HG03108 (cell line): ENCODE measurements around the gene NPBWR2.

Experiments used
- ATAC-seq: cut with Tn5 transposase; IDR thresholded peaks from one replicate; pipeline ENCODE4 v1.9.1; 2021; ENCODE audit warnings: moderate library complexity; ENCODE audit not compliant: unreplicated experiment

Gene NPBWR2

GRCh38 chr20:64063389-64064144 lies 43.8 kb downstream of the NPBWR2 start:
- no peak for ATAC-seq

DNA sequence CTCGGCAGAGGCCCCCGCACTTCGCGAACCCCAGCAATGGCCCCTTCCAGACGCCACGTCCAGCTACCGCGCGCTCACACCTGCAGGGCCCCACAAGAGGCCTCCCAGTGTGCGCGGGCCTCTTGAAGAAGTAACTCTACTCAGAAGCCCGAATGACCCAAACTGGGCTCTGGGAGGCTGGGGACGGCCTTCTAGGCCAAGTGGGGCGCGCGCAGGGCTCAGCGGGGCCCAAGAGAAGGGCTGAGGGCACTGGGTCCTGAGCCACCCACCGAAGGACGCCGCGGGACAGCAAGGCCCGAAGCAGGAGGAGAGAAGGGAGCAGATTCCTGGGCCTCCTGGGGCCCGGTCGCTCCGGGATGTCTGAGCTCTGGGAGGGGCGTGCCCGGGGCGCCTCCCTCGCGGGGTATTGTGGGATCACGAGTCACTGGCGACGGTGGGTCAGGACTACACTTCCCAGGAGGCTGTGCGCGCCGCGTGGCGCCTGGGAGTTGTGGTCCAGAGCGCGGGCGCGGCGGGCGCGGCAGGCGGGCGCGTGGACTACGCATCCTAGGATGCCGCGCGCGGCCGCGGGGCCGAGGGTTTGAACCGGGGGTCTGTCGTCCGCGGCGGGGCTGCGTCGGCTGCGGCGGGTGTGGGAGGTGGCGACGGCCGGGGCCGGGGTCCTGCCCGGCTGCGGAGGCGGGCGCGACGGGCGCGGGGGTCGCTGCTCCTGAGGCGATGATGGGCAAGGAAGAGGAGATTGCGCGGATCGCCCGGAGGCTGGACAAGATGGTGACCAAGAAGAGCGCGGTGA lies 44.6 kb downstream of the NPBWR2 start, which contains the start of gene TCEA2:
Gene TCEA2 (plus strand): TSS at position 603 of the 793 bp plus-strand sequence. CDS start 115 bp downstream, at position 718.
- peak; percentile 75 for ATAC-seq

DNA sequence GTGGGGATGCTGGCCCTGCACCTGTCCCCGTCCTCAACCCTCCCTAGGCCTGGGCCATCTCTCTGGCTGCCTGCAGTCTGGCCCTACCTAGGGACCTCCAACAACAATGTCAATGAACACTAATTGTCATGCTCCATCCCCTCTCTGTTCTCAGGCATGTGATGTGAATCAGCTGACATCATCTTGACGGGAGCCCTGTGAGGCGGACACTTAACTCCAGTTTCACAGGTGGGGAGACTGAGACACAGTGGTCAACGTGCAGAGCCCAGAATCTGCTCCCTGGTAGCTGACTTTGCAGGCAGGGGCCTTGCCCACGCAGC lies 45.1 kb downstream of the NPBWR2 start:
- ATAC-seq: no peak

- ATAC-seq: no peak
These were observed 48.8 kb downstream of the NPBWR2 start for GRCh38 chr20:64058536-64058935.

DNA sequence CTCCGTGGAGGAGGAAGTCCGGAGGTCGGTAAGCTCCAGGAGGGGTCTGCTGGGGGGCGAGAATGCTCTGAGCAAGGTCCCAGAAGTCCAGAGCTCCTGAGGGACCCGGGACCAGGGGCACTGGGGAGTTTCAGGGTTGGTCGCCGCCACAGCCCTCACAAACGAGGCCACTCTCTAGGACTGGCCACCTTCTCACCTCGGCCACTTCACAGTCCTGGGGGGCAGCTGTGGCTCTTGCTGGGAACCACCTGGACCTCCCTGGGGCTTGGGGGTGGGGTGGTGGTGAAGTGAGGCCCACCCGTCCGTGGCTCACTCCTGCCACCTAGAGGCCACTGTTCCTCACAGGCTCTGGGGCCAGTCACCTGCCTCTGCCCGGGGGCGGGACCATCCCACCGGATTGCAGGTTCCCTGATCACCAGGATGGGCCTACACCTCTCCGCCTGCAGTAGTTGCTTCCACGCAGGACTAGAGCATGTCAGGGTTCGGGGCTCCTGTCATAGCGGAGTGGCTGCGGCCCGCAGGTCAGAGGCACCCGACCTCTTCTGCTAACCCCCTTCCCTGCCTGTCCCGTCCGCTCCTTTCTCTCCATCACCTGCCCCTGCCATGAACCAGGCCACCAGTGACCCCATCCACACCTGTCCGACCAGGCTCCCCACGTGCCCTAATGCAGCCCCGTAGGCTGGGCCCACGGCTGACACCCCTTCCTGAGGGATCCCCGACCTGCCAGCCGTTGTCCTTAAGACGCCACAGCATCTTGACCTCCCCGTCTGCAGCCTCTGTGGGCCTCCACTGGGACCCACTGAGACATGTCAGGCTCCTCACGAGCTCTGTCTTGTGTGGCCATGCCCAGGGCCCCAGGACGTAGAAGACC lies 49.5 kb downstream of the NPBWR2 start:
- no peak for ATAC-seq

DNA sequence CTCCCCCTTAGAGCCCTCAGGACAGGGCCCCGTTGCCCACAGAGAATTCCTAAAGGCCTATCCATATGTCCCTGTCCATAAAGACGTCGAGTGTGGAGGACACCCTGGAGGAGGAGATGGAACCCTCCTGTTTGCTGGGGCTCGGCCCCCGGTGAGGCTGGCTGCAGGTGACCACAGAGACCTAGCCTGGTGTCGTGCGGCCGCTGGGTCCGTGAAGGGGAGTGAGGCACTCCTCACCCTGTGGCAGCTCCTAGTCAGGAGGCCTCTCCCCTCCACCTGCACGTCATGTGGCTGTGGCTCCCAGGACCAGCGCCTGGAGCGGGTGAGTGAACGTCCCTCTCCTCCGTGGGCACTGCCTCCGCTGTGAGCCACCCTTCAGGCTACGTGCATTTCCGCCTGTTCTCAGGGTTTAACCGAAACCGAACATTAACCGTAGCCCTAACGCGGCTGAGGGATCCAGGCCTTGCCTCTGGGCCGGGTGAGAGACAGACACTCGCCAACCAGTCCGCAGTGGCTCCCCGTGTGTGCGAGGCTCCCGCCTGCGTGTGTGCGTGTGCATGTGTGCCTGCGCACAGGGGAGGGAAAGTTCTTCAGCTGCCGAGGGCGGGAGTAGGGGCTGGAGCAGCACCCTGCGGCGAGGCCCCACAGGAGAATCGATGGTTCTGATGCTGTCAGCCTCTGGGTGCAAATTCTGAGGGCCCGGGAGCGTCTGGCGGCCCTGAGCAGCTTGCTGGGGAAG lies 50.3 kb downstream of the NPBWR2 start:
- ATAC-seq: no peak

GRCh38 chr20:64056639-64056888 lies 50.8 kb downstream of the NPBWR2 start:
- no peak for ATAC-seq

DNA sequence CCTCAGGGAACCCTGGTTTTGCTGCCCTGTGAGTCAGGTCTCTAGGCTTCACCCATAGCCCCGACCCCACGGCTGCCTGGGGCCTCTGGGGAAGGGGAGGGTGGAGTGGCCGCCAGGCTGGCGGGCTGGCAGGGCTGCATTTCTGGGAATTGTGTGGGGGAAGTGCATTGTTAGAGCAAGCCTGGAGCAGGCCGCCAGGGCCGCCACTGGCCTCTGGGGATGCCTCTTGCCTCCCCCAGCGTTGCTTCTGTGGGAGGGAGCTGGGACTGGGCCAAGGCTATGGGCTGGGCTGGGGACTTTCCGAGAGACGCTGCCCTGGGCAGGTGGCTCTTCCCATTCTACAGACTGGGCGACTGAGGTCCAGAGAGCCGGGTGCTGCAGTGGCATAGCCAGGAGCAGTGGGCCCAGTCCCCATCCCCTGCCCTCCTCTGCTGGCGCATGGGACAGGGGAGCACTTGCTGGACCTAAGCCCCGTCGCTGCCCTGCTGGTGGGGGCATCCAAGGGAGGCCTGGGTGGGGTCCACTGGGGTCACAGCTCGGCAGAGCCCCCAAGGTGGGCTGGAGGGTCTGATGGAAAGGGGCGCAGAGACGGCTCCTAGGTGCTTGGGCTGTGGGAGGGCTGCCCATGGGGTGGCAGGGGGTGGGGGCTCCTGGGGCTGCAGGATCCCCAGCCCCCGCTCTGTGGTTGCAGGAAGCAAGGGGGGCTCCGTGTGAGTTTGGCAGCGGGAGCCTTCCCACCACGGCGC lies 51.3 kb downstream of the NPBWR2 start:
- ATAC-seq: no peak

- no peak for ATAC-seq
These were observed 51.9 kb downstream of the NPBWR2 start for GRCh38 chr20:64055396-64055892.

DNA sequence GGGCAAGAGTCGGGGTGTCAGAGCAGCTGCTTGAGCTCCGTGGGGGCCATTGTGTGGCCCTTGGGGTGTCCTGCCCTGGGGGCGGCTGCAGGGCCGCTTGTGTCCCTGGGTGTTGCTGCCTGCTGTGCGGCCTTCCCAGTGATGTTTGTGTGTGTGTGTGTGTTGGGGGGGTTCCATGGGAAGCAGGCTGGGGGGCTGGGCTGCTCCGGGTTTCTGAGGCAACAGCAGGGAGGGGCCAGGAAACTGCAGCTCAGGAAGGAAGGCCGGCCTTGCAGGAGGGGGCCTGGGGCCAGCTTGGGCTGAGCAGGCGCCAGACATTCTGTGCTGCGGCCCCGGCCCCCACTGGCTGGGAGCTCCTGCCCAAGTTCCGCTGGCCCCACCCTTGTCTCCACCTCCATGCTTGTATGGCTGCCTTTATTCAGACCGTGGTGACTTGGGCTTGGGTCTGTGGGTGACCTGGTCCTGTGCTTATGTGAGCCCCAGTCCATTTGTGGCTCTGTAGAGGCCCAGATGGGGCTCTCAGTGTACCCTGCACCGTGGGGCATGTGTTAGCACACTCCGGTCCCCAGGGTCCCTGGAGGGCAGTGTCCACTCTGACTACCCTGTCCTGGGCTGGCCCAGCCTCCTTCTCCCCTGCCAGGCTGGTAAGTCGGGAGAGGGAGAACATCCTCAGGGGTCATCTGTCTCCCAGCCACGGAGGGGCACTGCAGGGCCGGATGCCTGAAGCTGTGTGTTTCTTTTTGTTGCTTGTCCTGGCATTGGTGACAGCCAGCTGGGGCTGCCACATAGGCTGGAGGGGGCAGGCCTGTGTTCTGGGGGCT lies 53.3 kb downstream of the NPBWR2 start:
- no peak for ATAC-seq
